K562 (cell line): ENCODE results near the gene TMEM218. TPM values are rescaled to one million over a fixed set of nuclear protein-coding genes. Genes with fewer than 3 reads are reported as not detected.

Experiments
- CBFA2T2 ChIP-seq: fragments of 450-650 bp; conservative IDR thresholded peaks from 2 replicates; pipeline ENCODE4 v1.6.1; 2017; ENCODE audit warnings: mild to moderate bottlenecking
- CREM ChIP-seq: IDR thresholded peaks from 2 replicates; pipeline ENCODE4 v1.6.1; 2014; ENCODE audit warnings: antibody characterized with exemption, low read depth
- EP300 ChIP-seq: IDR thresholded peaks from 2 replicates; pipeline ENCODE4 v1.6.1; 2012; ENCODE audit warnings: low read length, improper control_type of control experiment
- ETV5 ChIP-seq: sonication (generic); formaldehyde crosslinking; IDR thresholded peaks from 2 replicates; pipeline ENCODE4 v1.4.0; 2020; ENCODE audit warnings: low read depth, mild to moderate bottlenecking, missing genetic modification reagents
- GTF2B ChIP-seq: IDR thresholded peaks from 2 replicates; pipeline ENCODE4 v1.6.1; 2011; ENCODE audit not compliant: insufficient read length; ENCODE audit errors: extremely low read depth
- MCM3 ChIP-seq: fragments of 450-650 bp; IDR thresholded peaks from 2 replicates; pipeline ENCODE4 v1.6.1; 2016
- MTA2 ChIP-seq: fragments of 450-650 bp; IDR thresholded peaks from 2 replicates; pipeline ENCODE4 v1.6.1; 2016; ENCODE audit warnings: low read depth
- MYC ChIP-seq, 2 experiments: fragments of 250-450 bp in 1 of 2; sonication (Bioruptor Pico) in 1 of 2; IDR thresholded peaks; 2 replicates each; pipeline versions ENCODE4 v1.5.1 to v1.6.1; 2012 to 2021; ENCODE audit warnings: low read depth in 2 of 2, borderline replicate concordance in 1 of 2, improper control_type of control experiment in 1 of 2, low read length in 1 of 2, mild to moderate bottlenecking in 1 of 2, moderate library complexity in 1 of 2
- MYNN ChIP-seq, 2 experiments: sonication (generic); formaldehyde crosslinking in 1 of 2; IDR thresholded peaks; 2 replicates each; pipeline versions ENCODE4 v1.5.0 to v1.6.1; 2016 to 2020; ENCODE audit warnings: antibody characterized with exemption in 1 of 2, missing genetic modification reagents in 1 of 2
- SMAD4 ChIP-seq: fragments of 250-450 bp; sonication (Bioruptor Pico); conservative IDR thresholded peaks from 2 replicates; pipeline ENCODE4 v1.8.0; 2021; ENCODE audit warnings: inconsistent platforms, mild to moderate bottlenecking, moderate library complexity
- SP2 ChIP-seq: IDR thresholded peaks from 2 replicates; pipeline ENCODE4 v1.6.1; 2011; ENCODE audit warnings: mild to moderate bottlenecking, low read depth, low read length, moderate library complexity; ENCODE audit not compliant: poor library complexity, severe bottlenecking; ENCODE audit errors: extremely low read depth
- TAF15 ChIP-seq: fragments of 200-400 bp; formaldehyde crosslinking; IDR thresholded peaks from 2 replicates; pipeline ENCODE4 v1.6.1; 2017; ENCODE audit warnings: mild to moderate bottlenecking, low read depth, low read length, moderate library complexity
- TAF7 ChIP-seq: fragments of 450-650 bp; IDR thresholded peaks from 2 replicates; pipeline ENCODE4 v1.6.1; 2016; ENCODE audit warnings: missing genetic modification characterization, missing compliant biosample characterization
- YY1 ChIP-seq, 3 experiments: IDR thresholded peaks; 2 replicates each; pipeline ENCODE4 v1.6.1; 2011; ENCODE audit warnings: low read length in 2 of 3, mild to moderate bottlenecking in 2 of 3, moderate library complexity in 2 of 3, borderline replicate concordance in 1 of 3, control low read depth in 1 of 3, low read depth in 1 of 3; ENCODE audit not compliant: insufficient read depth in 3 of 3, insufficient replicate concordance in 2 of 3, control insufficient read depth in 1 of 3, insufficient read length in 1 of 3; ENCODE audit errors: extremely low read depth in 1 of 3
- ZBTB11 ChIP-seq, 3 experiments: fragments of 200-800 bp in 1 of 3; fragments of 250-450 bp in 1 of 3; fragments of 450-650 bp in 1 of 3; sonication (Bioruptor Pico) in 1 of 3; sonication (Bioruptor generic) in 1 of 3; formaldehyde crosslinking in 1 of 3; IDR thresholded peaks; 2 replicates each; pipeline versions ENCODE4 v1.6.1 to v1.8.0; 2016 to 2022; ENCODE audit warnings: mild to moderate bottlenecking in 2 of 3, missing genetic modification characterization in 2 of 3, missing compliant biosample characterization in 1 of 3, moderate library complexity in 1 of 3
- ZBTB26 ChIP-seq: fragments of 450-650 bp; formaldehyde crosslinking; IDR thresholded peaks from 2 replicates; pipeline ENCODE4 v1.4.0; 2022; ENCODE audit warnings: missing genetic modification characterization
- ZFP36 ChIP-seq: fragments of 150-350 bp; IDR thresholded peaks from 2 replicates; pipeline ENCODE4 v1.6.1; 2018; ENCODE audit warnings: low read length, low read depth; ENCODE audit not compliant: partially characterized antibody
- ZNF740 ChIP-seq, 3 experiments: fragments of 200-800 bp in 1 of 3; sonication (Bioruptor generic) in 1 of 3; sonication (generic) in 1 of 3; formaldehyde crosslinking in 1 of 3; IDR thresholded peaks; 2 replicates each; pipeline versions ENCODE4 v1.6.1 to v1.8.0; 2016 to 2022; ENCODE audit warnings: mild to moderate bottlenecking in 2 of 3, missing compliant biosample characterization in 2 of 3, missing genetic modification characterization in 2 of 3, missing genetic modification reagents in 1 of 3
- ZNF766 ChIP-seq: fragments of 200-800 bp; sonication (Bioruptor generic); conservative IDR thresholded peaks from 2 replicates; pipeline ENCODE4 v1.6.1; 2016; ENCODE audit warnings: missing genetic modification characterization, missing compliant biosample characterization
- polyA plus RNA-seq, 8 experiments: library from polyadenylated mRNA; depleted of rRNA in 4 of 8; stranded (reverse) in 5 of 8; unstranded in 3 of 8; fragments of >200 nt; fragmentation: Nextera tagmentation in 2 of 8; fragmentation: Illumina TruSeq in 1 of 8; extraction: Ambion mirVana in 2 of 8; extraction: Trizol in 1 of 8; gene quantifications; 2 replicates each; pipeline versions ENCODE4 v1.2.1 to v1.2.3, GENCODE V29; 2011 to 2014; ENCODE audit warnings: inconsistent platforms in 1 of 8, missing spikeins in 1 of 8
- total RNA-seq, 7 experiments: library from RNA; depleted of rRNA in 6 of 7; stranded (reverse); fragments of >200 nt in 6 of 7; fragmentation: Illumina TruSeq in 2 of 7; extraction: Trizol in 2 of 7; gene quantifications; 2 replicates each; pipeline versions ENCODE4 v1.2.1 to v1.2.3, GENCODE V29; 2011 to 2021; ENCODE audit warnings: low replicate concordance in 1 of 7

The TMEM218 gene
- total and polyA plus RNA-seq, 9 of the 15 experiments (the other 6 are each of a cell fraction or from before 2014, with no cell fraction given), result 13.4 to 32.2 (median 25.4) TPM

DNA sequence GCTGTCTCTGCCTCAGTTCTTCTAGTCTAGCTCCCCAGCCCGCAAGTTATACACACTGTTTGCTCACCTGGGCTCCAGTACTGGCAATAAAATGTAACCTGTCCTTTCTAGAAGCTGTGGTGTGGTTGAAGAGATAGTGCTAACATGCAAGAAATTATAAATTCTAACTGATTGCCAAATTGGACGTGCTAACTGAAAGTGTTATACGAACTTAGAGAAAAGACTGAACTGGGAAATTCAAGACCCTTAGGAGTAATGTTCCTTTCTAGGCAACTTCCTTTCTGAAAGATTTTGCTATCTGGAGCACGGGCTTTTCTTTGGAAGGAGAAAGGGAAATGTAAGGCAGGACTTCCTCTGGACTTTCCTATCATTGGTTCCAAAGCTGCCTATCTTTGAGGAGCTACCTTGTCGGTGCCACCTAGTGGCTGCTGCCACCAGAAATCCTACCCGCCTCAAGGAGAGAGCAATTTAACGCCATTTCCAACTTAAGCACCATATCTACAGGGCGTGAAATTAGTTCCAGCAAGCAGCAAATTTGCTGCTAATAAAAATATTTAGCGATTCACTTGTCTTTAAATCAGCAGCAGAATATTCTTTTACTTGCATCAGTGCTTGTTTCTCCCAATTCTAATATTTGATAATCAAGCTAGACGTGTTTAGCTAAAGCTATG, 12.7 kb upstream of the TMEM218 start (continued):
- TF ChIP-seq EP300 (no peak), SMAD4 (CRISPR knock-in tag) (0 out of 2 replicates have a peak, but pooled peaks have one; percentile 21), ZBTB11 (CRISPR knock-in tag; IDR thresholded peaks at IDR 0.05) (peak in 1 of 3 experiments; percentile 40; a peak in 1 of 6 replicates), YY1 (IDR thresholded peaks at IDR 0.05; ENCODE audit: borderline replicate concordance in 1 of 3, control insufficient read depth in 1 of 3, extremely low read depth in 1 of 3, insufficient read depth in 3 of 3, insufficient read length in 1 of 3, insufficient replicate concordance in 2 of 3, low read depth in 1 of 3, low read length in 2 of 3) (peak in 1 of 3 experiments; percentile 19), CREM (peak; percentile 45; the same call in 1 of the 2 replicates), MYC (IDR thresholded peaks at IDR 0.05; ENCODE audit: low read depth, low read length) (peak; percentile 25; the same call in 1 of the 2 replicates), MYC (CRISPR knock-in tag; IDR thresholded peaks at IDR 0.05; ENCODE audit: borderline replicate concordance, low read depth) (no peak), MYNN (IDR thresholded peaks at IDR 0.05) (no peak), MYNN (CRISPR knock-in tag; IDR thresholded peaks at IDR 0.05) (no peak), CBFA2T2 (no peak), MCM3 (no peak), TAF7 (tag) (no peak), ZBTB26 (CRISPR knock-in tag) (no peak), ZFP36 (no peak), TAF15 (no peak), GTF2B (no peak), SP2 (peak; percentile 33), MTA2 (no peak), ETV5 (CRISPR knock-in tag) (no peak), ZNF766 (CRISPR knock-in tag) (peak; percentile 19; the same call in 1 of the 2 replicates), ZNF740 (CRISPR knock-in tag; IDR thresholded peaks at IDR 0.05) (no peak), ZNF740 (tag; IDR thresholded peaks at IDR 0.05) (no peak)
